NT2/D1 (cell line): ENCODE measurements around the gene PEX16.

ENCODE experiments used
- YY1 ChIP-seq: IDR thresholded peaks from 2 replicates; pipeline ENCODE4 v1.6.1; 2011; ENCODE audit not compliant: insufficient read length, insufficient read depth
- ZNF274 ChIP-seq: IDR thresholded peaks from 2 replicates; pipeline ENCODE4 v1.6.1; 2011; ENCODE audit warnings: mild to moderate bottlenecking, low read depth, low read length

GRCh38 chr11:45905095-45905494 lies 12.6 kb downstream of the PEX16 start:
- TF ChIP-seq YY1 (no peak), ZNF274 (no peak)
